GM19193 (cell line): ENCODE data around the gene STOML2.

Experiments
- POLR2A ChIP-seq: IDR thresholded peaks from 4 replicates; pipeline ENCODE4 v1.6.1; 2011; ENCODE audit not compliant: insufficient read depth, insufficient read length; ENCODE audit errors: extremely low read depth

The STOML2 gene

DNA sequence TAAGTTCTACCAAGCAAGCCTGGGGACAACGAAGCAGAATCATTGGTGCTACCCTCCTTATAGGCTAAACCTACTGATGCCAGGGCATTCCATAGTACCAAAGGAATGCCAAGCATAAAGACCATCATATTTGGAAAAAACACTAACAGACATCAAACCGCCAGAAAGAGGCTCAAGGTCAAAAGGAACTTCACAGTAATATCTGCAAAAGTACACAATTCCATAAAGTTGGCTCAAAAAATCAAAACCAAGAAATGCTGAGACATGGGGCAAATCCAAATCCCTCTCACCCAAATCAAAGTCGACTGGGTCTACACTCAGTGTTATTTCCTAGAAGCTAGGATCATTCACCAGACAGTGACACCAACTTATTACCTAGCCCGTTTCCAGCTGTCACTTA, 33.9 kb downstream of the STOML2 start:
- TF ChIP-seq POLR2A, result no peak

DNA sequence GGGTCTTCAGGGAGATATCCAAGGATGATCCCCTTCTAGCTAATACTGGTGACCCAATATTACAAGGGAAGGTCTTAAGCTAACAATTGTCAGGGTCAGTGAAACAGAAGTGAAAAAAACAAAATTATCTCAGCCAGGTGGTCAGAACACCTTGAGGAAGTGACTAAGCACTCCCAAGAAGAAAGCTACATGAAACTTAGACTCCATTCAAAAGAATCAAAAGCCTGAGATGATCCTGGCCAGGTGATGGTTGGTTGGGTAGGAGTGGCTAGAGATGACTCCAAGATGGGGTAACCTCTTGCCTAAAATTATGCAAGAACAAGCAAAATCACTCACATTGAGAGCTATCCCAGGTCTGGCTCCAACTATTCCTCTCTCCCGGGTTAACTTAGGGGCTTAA, 35.9 kb downstream of the STOML2 start:
- no peak for TF ChIP-seq POLR2A

DNA sequence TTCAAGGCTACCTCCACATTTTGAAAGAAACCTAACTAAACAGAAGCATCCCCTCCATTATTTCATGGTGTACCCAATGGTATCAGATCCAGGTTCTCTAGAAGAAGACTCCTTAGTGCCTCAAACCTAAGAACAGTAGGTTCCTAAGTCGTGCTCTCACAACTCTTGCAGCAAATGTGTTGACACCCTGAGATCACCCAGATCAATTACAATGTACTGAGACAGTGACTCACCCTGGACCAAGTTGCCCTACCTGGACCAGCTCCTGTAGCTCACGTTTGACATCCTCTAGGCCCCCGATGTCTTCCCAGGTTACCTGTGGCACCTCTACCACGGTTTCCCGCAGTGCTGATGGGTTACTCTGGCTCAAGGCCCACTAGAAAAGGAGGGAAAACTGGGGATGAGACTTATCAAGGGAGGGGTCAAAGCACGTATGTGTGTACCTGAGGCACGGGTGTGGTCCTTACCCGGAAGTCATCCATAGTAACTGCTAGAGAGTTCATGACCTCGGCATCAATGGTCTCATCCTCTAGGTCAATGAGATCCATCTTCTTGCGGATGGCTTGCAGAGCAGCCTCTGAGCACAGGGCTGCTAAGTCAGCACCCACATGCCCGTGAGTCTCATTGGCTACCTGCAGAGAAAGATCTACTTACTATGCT, 42.3 kb downstream of the STOML2 start:
- TF ChIP-seq POLR2A, result no peak

DNA sequence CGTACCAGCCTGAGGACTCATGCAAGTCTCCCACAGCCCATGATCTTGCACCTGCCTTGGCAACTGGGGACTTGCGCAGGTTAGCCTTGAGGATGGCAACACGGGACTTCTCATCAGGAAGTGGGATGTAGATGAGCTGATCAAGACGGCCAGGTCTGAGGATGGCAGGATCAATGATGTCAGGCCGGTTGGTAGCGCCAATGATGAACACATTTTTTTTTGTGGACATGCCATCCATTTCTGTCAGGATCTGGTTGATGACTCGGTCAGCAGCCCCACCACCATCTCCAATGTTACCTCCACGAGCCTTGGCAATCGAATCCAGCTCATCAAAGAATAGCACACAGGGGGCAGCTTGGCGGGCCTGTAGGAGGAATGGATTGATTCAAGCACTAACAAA, 43.5 kb downstream of the STOML2 start:
- TF ChIP-seq POLR2A, result no peak

DNA sequence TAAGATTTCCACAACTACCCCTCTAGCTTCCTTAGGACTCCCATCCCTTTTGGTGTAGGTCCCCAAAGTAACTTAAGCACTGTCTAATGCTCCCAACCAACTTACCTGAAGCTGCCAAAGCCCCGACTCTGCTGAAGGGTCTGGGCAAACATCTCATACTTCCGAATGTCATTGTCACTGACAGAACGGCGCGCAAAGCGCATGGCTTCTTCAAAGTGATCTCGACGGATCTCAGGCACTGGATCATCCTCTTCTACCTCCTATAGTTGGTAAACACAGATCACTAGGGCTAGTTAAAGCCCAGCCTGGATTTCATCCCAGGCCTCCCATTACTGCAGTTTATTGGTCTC, 45.7 kb downstream of the STOML2 start:
- TF ChIP-seq POLR2A, result no peak

DNA sequence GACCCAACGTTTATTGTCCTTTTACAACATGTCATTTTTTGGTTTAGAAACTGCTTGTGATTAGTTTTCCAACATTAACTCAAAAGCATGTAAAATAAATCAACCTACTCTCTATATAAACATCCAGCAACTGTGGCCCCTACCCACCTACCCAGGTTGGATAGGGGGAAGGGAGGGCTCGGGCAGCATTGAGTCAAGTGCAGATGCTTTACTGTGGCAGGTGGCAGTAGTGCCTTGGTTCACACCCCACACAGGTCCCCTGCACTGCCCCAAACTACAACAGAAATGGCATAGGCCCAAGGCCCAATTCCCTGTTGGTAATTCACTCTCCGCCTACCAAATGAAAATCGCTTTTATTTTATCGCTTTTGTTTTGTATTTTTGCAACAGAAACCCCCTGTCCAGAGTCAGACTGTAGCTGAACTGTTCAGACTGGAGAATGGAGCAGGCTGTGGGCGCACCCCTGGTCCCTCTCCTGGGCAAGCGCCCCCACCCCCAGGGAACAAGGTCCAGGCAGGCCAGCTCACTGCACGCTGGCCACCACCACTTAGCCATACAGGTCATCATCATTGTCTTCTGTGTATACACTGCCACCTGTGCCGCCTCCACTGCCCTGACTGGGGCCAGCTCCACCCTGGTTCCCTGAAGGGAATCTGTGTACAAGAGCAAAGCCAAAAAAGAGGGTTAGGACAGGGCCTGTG, 46.2 kb downstream of the STOML2 start:
- TF ChIP-seq POLR2A, result no peak

DNA sequence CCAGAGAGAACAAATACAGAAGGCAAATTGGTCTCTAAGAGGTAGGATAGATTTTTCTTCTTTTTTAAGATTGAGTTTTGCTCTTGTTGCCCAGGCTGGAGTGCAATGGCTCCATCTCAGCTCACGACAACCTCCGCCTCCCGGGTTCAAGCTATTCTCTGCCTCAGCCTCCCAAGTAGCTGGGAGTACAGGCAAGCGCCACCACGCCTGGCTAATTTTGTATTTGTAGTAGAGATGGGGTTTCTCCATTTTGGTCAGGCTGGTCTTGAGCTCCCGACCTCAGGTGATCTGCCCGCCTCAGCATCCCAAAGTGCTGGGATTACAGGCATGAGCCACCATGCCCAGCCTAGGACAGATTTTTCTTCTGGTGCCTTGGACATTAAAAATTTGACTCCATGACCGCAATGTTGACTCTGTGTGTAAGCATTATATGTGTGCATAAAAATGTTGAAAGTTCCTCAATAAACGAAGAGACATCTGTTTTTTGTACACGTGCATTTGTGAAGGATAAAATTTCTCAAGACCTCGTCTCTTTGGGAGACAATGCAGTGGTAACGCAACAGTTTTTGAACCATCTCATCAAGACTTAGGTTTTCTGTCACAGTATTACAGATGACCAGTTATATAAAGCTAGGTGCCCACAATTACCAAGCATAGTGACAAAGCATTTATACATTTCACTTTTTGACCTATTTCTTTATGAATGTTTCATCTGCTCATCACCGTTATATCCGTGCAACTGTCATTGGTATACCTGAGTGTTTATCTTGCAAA, 47.9 kb downstream of the STOML2 start:
- TF ChIP-seq POLR2A, result no peak

DNA sequence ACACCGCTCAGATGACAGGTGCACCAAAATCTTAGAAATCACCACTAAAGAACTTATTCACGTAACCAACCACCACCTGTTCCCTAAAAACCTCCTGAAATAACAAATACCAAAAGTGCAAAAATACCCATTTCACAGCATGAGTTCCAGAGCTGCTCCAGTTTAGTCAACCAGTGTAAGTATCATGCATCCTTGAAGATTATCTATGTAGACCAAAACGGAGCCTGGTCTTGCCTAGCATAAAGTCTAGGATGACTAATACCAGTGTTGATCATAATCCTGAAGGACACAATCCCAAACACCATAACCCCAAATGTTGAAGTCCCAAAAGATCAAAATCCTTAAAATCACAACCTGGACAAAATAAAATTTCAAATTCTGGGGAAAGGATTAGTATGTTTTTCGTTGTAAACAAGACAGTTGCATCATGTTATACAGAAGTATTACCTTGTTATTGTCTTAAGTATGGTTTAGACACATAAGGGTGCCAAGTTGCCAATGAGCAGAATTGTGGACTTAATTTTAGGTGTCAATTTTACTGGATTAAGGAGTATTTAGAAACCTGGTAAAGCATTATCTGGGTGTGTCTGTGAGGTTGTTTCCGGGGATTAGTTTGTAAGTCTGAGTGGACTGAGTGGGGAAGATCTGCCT, 48.6 kb downstream of the STOML2 start:
- no peak for TF ChIP-seq POLR2A

DNA sequence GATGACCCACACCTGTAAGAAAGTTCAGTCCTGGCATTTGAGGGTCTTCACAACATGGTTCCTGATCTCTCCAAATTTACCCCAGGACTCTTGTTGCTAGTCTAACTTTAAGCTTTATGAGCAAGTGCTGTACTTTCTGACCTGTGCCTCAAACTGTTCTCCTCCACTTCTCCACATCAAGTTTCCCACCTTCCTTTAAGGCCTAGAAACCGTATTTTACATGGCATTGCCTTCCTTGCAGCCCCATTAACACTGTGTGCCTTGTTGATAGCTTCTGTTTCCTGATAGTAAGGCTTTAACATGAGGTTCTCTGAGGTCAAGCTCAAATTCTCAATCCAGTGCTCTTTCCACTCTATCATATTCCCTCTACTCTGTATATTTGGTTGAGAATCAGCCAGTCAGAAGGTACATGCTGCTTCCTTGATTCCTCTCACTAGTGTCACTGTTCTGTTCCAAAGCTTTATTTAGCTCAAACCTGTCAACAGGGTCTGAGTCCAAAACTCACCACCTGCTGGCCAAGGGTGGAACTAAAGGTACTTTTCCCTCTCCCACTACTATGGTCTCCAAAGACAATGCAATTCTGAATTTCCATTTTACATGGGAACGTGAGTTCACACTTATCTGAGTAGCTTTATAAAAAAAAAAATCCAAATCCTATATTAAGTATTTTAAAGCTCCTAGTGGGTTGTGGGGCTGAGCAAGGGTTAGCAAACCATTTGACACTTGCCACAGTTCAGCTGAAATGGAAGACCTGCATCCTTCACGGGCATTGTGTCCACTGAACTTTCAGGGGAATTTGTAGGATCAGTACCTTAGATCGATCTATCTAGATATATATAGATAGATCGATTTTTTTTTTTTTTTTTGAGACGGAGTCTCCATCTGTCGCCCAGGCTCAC, 51.6 kb downstream of the STOML2 start:
- TF ChIP-seq POLR2A, result no peak
